CD4-positive, alpha-beta T cell treated with Interleukin-2 at 100 ng/mL for 4 hours (primary cell): ENCODE data around the gene TRPM5.
A peak's percentile ranks its signal among the peaks of the same experiment; 100 is the strongest.

ENCODE experiments used
- DNase-seq: peaks from one replicate; pipeline ENCODE4 v3.0.0-alpha.2; 2020; ENCODE audit warnings: low spot score

Gene TRPM5

DNA sequence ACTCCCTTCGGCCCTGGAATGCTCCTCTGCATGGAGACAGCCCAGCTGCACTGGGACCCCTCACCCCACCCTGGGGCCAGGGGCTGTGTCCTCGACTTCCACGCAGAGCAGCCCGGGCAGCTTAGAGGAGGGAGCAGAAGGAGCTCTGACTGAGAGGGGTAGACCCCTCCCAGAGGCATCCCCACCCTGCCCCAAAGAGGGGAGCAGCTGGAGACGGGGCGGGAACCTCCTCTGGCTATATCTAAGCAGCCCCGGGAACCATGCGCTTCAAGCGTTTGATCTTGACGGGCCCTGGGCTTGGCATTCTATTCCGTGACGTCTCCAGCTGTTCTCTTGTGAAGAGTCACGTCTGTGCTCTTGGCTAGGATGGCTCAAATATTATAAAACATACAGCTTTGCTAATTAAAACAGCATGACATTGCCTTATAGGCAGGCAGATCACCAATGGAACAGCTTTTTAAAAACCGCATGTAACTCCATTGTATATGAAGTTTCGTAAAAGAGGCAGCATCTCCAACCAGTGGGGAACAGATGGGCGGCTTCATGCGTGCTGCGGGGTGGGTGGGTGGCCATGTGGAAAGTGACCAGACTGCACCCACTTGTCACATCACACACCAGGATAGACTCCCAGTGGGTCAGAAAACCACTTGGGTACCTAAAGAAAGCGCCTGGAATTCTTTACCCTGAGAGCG, 8.2 kb upstream of the TRPM5 start:
- no peak for DNase-seq

DNA sequence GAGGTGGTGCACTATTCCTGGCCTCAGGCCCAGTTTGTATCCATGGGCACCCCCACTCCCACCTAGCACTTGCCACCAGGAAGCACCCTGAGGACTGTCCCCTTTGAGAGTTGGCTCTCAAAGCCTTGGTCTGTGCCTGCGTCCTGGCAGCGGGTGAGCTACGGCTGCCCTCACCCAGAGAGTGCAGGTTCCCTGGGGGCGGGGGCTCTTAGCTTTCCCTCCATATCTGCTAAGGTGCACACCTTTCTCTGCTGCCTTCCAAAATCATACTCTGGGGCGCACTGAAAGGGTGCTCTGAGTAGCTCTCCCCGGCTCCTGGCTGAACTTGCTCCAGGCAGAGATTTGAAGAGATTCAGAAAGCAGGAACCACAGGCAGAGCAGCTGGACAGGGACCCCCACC, 7.6 kb upstream of the TRPM5 start:
- no peak for DNase-seq

DNA sequence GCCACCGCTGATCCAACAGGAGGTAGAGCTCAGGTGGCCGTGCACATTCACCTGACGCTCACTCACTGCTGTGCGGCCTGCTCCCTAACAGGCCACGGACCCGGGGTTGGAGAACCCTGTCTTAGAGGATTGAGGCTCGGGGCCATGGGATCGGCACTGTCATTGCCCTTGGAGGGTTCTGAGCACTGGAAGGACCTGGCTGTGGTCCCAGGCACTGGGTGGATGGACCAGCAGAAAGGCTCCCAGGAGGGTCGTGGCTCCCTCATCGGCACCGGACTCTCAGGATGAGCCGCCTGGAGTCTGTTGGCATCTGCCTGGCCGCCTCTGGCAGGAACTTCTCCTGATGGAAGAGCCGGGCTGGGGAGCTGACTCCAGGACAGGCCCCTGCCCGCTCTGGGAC, 7.0 kb upstream of the TRPM5 start:
- no peak for DNase-seq

DNA sequence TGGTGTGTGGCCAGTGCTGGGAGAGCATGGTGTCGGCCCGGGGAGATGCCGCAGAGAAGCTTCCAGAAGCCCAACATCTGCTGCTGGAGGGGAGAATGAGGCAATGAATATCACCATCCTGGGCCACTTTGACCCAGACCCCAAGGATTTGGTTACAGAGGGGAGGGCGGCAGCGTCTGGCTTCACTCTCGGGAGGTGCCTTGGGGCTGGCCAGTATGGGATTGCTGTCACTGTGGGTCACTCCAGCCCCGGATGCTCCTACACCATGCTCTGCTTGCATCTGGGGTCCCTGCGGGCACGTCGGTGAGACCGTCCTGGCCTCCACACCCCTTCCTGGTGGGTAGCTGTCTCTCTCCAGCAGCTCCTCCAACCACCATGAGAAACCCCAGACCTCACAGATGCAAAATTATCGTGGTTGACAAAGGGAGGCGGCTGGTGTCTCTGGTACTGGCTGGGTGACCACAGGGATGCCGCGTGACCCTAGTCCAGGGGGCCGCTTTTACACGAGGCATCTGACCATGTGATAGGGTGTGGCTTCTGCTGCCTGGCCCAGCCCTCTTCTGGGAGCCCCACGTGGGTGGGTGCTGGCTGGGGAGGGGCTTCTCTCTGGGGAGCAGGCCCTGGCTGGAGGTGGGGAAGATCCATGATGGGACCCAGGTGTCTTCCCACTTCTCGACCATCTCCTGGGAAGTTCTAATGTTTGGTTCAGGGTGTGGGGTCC, 6.2 kb upstream of the TRPM5 start:
- no peak for DNase-seq

DNA sequence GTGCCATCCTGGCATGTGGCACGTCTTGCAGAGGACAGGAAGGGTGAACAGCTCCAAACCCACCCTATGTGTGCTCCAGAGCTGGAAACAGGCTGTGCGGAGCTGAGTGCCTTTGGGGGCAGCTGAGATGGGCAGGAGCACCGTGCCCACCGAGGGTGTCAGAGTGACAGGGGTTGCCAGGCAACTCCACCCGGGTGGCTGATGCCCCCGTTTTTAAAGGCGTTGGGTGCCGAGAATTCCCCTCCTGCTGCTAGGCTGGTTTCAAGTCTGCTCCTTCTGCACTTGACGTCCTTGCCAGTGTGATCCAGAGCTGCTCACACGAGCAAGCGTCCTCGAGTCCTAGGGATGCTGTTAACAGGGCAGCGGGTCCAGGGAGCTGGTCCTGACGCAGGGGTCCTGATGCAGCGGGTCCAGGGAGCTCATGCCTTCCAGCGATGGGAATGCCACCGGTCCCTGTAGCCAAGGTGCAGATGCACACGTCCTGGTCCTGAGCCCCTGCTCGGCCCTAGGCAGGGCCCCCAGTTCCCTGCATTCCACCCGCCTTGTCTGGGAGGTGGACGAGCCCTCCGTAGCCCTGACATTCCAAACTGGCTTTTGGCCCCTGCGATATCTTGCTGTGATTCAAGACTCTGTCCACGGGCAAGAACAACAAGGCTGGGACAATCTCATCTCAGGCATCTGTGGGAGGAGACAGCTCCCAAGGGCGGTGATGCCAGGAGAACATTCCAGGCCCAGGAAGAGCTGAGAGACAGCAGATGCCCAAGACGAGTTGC, 5.4 kb upstream of the TRPM5 start:
- DNase-seq, result no peak

DNA sequence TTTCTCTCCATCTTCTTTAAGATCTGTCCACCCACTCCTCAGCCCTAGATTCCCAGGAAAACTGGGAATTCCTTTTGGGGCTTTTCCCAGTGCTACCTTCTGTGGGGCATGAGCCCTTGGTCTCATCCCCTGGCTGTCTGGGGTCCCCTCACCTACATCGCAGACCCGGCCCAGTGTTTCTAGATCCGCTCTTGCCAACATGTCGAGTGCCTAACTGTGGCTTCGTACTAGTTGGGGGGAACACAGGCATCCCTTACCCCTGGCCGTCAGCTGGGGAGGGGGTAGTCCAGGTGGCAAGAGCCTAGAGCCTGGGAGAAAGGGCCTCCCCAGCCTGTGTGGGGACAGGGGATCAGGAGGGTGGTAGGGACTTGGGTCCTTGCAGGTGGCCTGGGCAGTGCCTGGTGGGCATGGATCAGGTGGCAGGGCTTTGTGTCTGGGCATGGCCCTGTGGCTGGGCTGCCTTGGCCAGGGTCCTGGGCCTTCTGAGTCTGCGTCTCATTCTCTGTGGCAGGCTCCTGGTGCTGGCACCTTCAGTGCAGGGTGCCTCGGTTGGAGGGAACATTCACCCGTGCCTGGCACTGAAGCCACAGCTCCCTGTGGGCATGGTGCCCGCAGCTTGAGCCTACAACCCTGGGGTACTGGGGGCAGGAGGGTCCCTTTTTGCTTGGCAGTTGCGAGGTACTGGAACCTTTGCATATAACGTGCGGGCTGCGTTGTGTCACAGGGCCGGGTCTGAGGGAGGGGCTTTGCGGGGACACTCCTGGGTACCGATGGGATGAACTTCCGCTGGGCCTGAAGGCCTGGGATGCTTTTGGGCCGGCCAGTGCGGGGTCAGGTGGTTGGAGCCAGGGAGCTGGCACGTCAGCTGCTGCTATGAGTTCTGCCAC, 4.6 kb upstream of the TRPM5 start:
- DNase-seq, result no peak

DNA sequence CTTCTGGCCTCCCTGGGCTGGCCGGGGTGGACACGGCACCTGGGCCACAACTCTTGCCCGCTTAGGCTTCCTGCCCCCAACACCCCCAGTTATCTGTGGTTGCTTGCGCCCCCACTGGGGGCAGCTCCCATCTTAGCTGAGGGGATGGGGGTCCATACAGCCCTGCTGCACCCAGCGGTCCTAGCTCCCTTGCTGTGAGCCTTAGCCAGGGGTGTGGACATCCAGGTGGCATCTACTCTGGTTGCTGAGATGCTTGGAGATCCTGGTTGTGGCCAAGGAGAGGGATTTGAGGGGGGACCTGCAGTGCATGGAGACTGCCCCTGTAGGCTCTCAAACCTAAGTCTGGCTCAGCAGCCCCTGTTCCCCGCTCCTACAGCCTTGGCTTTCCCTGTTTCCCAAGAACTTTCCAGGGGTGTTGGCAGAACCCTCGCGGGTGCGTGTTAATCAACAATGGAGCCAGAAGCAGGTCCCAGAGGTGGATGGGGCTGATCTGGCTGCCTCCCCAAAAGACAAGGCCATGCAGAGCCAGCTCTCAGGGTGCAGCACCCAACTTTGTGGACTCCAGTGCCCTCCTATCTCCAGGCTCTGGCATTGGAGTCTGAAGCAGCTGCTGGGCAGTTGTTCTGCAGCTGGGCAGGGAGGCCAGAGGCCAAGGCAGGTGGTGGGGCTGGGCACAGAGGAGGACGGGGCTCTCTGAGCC, 3.8 kb upstream of the TRPM5 start:
- DNase-seq, result no peak

DNA sequence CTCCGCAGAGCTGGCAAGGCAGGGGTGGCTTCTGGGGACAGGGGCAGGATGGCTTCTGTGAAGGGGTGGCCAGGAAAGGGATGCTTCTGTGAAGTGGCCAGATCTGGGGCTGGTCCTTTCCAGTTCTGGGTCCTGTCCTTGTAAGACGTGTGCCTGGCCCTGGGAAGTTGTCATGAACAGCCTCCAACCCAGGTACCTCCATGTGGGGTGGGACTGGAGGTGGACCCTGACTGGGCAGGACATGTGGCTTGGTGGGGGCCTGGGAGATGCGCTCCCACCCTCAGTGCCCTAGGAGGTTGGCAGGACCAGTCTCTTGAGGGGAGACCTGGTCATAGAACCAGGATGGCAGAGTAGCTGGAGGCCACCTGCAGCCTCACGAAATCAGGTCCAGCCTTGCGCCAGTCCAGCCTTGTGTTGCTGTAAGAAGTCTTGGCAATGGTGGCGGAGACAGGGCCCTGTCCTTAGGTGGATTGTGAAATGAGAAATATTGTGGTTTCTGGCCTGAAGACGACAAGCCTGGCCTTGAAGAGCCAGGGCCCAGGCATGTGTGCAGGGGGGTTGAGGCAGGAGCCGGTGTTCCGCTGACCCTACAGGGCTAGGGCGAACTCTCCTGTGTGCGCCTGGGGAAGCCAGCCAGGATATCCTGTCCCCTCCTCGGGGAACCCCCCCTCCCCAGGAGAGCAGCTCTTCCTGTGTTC, 3.1 kb upstream of the TRPM5 start:
- DNase-seq, result no peak

DNA sequence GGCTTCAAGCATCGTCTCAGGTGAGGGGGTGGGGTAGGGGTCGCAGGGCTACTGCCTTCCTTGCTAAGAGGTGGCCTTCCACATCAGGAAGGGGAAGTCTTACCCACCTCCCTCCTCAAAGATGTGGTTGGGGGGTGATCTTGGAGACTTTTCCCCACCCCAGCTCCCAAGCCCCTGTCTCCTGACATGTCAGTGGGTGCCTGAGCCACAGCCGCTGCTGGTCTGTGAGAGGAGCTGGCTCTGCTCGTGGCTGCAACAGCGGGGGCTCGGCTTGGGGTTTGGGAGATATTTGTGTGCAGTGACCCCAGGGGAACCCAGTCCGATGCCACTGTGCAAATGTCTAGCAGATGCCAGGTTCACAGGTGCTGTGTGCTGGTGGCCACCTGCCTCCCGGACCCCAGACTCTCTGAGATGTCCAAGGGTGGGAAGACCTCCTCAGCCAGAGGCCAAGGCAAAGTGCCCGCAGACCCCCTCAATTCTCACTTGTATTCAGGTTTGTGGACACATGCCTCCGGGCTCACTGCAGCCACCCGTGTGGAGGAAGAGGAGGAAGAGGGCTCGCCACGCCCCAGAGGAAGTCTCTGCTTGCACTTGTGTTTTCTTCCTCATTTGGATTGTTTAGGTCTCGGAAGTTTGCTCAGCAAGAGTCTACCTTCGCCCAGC, 2.4 kb upstream of the TRPM5 start:
- no peak for DNase-seq

DNA sequence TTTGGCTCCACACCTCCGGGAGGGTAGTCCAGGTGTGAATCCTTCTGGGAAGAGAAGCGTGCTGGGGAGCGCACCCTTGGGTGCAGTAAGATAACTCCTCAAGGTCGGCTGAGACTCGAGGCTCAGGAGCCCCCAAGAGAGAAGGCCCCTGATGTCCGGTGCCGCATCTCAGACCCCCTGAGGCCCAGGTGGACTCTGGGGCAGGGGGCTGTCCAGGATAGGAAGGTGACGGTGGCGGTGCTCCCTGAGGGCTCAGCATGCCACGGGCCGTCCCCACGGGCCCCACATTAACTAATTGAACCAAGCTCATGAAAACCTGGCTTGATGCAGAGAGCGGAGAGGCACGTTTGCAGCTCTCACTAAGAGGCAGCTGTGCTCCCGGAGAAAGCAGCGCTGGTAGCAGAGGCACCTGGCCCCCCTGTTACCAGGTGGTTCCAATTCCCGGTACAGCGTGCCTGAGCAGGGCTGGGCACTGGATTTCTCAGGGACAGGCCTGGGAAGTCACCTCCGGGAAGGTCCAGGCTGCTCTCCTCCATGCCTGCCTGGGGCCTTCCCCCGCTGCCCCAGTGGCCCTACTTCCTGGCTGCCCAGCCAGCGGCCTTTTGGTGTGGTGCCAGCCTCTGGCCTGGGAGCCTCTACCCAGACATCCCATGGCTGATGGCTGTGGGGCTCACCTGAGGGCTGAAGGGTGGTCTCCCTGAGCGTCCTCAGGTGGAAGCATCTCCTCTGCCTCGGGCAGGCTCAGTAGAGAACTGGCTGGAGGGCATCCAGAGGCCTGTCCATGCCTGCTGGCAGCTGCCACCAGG, 1.6 kb upstream of the TRPM5 start:
- no peak for DNase-seq

DNA sequence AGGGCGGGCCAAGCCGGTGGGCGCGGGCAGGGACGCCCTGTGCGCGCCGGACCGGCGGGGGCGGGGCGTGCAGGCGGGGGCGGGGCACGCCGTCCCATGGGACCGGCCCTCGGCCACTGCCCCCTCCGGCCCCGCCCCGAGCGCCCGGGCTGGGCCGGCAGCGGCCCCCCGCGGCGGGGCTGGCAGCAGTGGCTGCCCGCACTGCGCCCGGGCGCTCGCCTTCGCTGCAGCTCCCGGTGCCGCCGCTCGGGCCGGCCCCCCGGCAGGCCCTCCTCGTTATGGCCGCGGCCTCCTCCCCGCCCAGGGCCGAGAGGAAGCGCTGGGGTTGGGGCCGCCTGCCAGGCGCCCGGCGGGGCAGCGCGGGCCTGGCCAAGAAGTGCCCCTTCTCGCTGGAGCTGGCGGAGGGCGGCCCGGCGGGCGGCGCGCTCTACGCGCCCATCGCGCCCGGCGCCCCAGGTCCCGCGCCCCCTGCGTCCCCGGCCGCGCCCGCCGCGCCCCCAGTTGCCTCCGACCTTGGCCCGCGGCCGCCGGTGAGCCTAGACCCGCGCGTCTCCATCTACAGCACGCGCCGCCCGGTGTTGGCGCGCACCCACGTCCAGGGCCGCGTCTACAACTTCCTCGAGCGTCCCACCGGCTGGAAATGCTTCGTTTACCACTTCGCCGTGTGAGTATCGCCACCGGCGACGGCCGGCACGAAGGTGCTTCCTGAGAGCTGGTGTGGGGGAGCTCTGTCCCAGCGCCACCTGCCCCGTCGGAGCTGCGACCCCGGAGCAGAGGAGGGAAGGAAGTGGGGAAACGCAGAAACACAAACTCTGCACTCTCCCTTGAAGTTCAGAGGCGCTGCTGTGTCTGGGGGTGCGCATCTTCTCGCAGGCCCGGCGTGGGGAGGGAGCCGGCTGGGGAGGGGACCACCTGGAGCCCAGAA, 769 bp upstream of the TRPM5 start, which contains the start of gene KCNQ1:
KCNQ1 (plus strand) TSS at position 188 of the 925 bp plus-strand sequence; CDS start at position 279, 91 bp downstream.
- DNase-seq, result peak; percentile 52

DNA sequence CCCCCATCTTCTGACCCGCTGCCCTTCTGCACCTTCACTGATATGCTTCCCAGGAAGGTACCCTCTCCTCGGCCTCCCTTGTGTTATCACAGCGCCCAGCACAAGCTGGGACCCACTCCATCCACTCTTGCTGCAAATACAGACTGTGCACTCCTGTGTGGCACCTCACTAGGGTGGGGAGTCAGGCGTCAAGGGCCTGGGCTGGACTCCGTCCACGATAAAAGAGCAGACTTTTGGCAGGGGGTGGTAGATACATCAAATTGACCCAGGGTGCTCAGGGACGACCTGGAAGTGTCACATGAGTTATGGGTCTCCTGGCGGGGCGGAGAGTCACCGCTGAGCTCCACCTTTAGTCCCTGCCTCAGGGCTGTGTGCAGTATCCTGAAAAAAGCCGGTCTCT, 908 bp downstream of the TRPM5 start:
- DNase-seq, result no peak

DNA sequence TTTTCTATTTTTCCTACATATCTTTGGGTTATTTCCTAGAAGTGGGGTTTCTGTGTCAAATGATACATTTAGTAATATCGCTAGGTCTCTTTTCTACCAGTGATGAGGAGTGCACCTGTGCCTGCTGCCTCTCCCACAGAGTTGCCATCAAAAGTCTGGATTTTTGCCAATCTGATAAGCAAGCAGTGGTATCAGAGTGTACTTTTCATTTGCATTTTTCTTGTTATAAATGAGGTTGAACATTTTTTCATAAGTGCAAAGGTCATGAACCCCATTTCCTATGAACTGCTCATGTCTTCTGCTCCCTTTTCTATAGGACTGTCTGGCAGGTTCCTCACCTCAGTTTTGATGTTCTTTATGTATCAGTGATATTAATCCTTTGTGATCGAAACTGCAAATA, 1.7 kb downstream of the TRPM5 start:
- DNase-seq, result peak; percentile 76

DNA sequence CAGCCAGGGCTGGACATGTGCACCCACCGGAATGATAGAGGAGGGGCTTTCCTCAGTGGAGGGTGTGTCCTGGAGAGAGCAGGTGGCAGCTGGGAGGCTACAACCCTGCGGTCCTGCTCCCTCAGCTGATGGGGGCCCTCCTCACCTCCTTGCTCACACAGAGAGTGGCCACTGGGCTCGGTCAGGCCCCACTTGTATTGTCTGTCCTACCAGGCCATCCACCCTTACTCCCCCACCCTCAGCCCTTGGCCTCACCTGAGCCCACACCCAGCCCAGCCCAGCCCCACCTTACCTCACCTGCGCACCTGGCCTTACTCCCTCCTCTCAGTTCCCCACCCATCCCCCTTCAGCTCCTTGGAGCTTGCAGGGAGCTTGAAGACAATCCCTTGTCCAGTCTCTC, 3.1 kb downstream of the TRPM5 start:
- no peak for DNase-seq

DNA sequence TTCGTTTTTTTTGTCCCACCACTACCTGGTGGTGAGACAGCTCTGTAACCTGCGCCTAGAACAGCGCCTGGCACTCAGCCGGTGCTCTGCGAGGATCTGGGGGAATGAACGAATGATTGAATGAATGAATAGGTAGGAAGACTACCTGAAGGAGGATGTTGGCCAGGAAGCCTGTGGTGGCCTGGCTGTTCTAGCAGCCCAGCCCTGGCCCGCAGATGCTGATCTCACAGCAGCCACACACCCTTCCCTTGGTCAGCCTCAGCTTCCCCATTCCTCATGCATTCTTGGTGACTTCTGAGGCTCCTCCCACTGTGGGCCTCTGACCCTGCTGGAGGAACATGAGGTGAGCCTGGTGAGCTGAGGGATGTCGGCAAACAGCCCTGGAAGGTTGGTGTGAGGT, 3.7 kb downstream of the TRPM5 start:
- DNase-seq, result no peak

DNA sequence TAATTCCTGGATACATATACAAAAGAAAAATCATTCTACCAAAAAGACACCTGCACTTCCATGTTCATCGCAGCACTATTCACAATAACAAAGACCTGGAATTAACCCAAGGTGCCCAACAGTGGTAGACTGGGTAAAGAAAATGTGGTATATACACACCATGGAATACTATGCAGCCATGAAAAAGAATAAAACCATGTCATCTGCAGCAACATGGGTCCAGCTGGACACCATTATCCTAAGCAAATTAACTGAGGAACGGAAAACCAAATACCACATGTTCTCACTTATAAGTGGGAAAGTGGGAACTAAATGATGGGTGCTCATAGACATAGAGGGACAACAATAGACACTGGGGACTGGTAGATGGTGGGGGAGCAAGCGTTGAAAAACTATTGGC, 4.5 kb downstream of the TRPM5 start:
- DNase-seq, result no peak

DNA sequence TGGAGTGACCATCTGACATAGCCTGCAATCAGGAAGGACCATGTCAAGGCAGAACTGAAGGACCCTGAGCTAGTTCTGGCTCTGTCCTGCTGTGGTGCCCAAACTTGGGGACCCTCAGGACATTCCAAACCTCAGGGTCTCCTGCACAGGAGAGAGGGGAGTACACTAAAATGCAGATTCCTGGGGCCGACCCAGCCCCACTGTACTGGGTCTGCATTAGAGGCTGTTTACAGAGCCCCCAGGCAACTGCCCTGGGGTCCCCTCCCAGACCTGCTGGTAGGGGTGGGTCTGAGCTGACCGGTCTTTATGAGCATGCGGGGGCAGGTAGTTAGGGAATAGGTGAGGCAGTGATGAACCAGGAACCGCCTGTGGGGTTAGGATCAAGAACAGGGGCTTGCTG, 6.8 kb downstream of the TRPM5 start:
- DNase-seq, result no peak

DNA sequence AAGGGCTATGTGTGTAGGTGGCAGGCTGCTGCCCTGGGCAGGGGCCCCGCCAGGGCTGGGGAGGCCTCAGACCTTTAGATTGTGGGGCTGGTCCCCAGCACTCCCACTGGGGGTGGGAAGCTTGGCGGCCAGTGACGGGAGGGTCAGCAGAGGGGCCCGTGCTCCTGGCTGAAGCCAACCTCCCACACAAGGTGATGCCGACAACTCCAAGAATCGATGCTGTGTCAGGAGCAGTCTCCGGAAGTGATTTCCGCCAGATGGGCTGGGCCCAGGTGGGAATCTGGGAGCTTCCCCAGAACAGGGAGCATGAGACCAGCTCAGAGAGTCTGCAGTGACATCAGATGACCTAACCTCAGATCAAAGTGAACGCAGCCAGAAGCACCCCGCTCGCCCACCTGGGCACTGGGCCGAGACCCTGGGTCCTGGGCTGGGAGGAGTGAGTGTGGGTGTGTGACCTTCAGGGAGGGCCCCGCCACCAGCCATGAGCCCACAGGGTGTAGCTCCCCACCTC, 7.7 kb downstream of the TRPM5 start:
- no peak for DNase-seq
